ENCODE results near the gene SNAI1.

GRCh38 chr20:49978685-49979029 is 4.1 kb upstream of the SNAI1 start:
- TF ChIP-seq CTCF (IDR thresholded peaks at IDR 0.05) (no peak), POLR2A (IDR thresholded peaks at IDR 0.05) (no peak)

Measured in Peyer's patch (tissue), 4 donors.